22Rv1 (cell line): ENCODE results near the gene CLEC12A.
"Not testable (repeated sequence)": the region's sequence is repeated elsewhere in the genome, so short reads cannot be mapped to it uniquely, and the experiment has no call there.

Source experiments
- H3K27ac ChIP-seq: fragments of 450-650 bp; 2 replicates; pipeline ENCODE4 v1.5.1; 2017
- CTCF ChIP-seq: fragments of 450-650 bp; IDR thresholded peaks from 2 replicates; pipeline ENCODE4 v1.5.1; 2017; ENCODE audit warnings: mild to moderate bottlenecking
- ZFX ChIP-seq: fragments of 450-650 bp; IDR thresholded peaks from 2 replicates; pipeline ENCODE4 v1.6.1; 2017; ENCODE audit warnings: antibody characterized with exemption, borderline replicate concordance

Gene CLEC12A

GRCh38 chr12:9969673-9970072, 1.5 kb upstream of the CLEC12A start:
- peak overlapping the region; percentile 56 for H3K27ac ChIP-seq

GRCh38 chr12:9973949-9974348, 2.7 kb downstream of the CLEC12A start:
- TF ChIP-seq CTCF (no peak), ZFX (no peak)
- no peak overlapping the region for H3K27ac ChIP-seq

More at GRCh38 chr12:9969673-9970072, 1.5 kb upstream of the CLEC12A start:
- no peak for TF ChIP-seq CTCF
- TF ChIP-seq ZFX, result no peak

- H3K27ac ChIP-seq, result not testable (repeated sequence)
Observed at GRCh38 chr12:9974731-9975130, 3.5 kb downstream of the CLEC12A start.

- TF ChIP-seq CTCF, result no peak
- TF ChIP-seq ZFX, result no peak
Observed at GRCh38 chr12:9975614-9976013, 4.4 kb downstream of the CLEC12A start.

GRCh38 chr12:9976626-9977025, 5.4 kb downstream of the CLEC12A start:
- not testable (repeated sequence) for H3K27ac ChIP-seq

More at GRCh38 chr12:9975614-9976013, 4.4 kb downstream of the CLEC12A start:
- no peak overlapping the region for H3K27ac ChIP-seq

- no peak for TF ChIP-seq CTCF
- no peak for TF ChIP-seq ZFX
- H3K27ac ChIP-seq, result no peak overlapping the region
Observed at GRCh38 chr12:9977916-9978315, 6.7 kb downstream of the CLEC12A start.

- H3K27ac ChIP-seq, result no peak overlapping the region
- TF ChIP-seq CTCF, result no peak
- TF ChIP-seq ZFX, result no peak
Observed at GRCh38 chr12:9980126-9980525, 8.9 kb downstream of the CLEC12A start.

- H3K27ac ChIP-seq, result no peak overlapping the region
- no peak for TF ChIP-seq ZFX
- no peak for TF ChIP-seq CTCF
Observed at GRCh38 chr12:9991876-9992275, 20.7 kb downstream of the CLEC12A start.
